ENCODE measurements around the gene NOTUM. TPM values are rescaled to one million over a fixed set of nuclear protein-coding genes. Genes with fewer than 3 reads are reported as not detected.

The NOTUM gene
- total RNA-seq, 1 donor from 2014 or later = 1.7 TPM

- H2AFZ ChIP-seq (ENCODE audit: low read depth, low read length) = no peak overlapping the region
- H4K20me1 ChIP-seq (ENCODE audit: insufficient read depth, low read length) = peaks cover 9% of the 10 kb centered on the region
- peaks cover 7% of the 10 kb centered on the region for H3K79me2 ChIP-seq (ENCODE audit: insufficient read depth, low read length)
- peaks cover 4% of the 10 kb centered on the region for H3K36me3 Mint-ChIP-seq (ENCODE audit: low read depth, unreplicated experiment)
- H3K27me3 Mint-ChIP-seq (ENCODE audit: low read depth, unreplicated experiment) = no peaks in the 10 kb centered on the region
- peaks cover 10% of the 10 kb centered on the region for H3K36me3 ChIP-seq (ENCODE audit: insufficient read depth, low read length)
- no peak overlapping the region for H3K4me2 ChIP-seq (ENCODE audit: low read length)
- H3K4me1 Mint-ChIP-seq (ENCODE audit: low read depth, unreplicated experiment) = peaks cover 7% of the 10 kb centered on the region
- peaks cover 1% of the 10 kb centered on the region for H3K9me3 Mint-ChIP-seq (ENCODE audit: unreplicated experiment)
- DNase-seq (ENCODE audit: low read depth) (no peak), FAIRE-seq (no peak)
- no peak overlapping the region for H3K27ac Mint-ChIP-seq (ENCODE audit: unreplicated experiment)
- peaks cover 7% of the 10 kb centered on the region for H3K4me1 ChIP-seq (ENCODE audit: insufficient read depth, low read length)
- no peak for TF ChIP-seq EZH2 (IDR thresholded peaks at IDR 0.05; ENCODE audit: insufficient read depth, low read length)
- no peak for TF ChIP-seq CTCF (IDR thresholded peaks at IDR 0.05; ENCODE audit: insufficient read depth, low read depth, low read length)
- H3K4me3 Mint-ChIP-seq (ENCODE audit: unreplicated experiment) = peak overlapping the region; percentile 84
- H3K9me3 ChIP-seq (ENCODE audit: insufficient read depth, low read depth, low read length) = no peaks in the 10 kb centered on the region
- no peak overlapping the region for H3K9ac ChIP-seq (ENCODE audit: low read length)
- H3K27me3 ChIP-seq (ENCODE audit: insufficient read depth, low read length) = no peaks in the 10 kb centered on the region
- no peak overlapping the region for H3K27ac ChIP-seq (ENCODE audit: low read depth, low read length)
- no peak overlapping the region for H3K4me3 ChIP-seq (ENCODE audit: insufficient read depth, low read depth, low read length)
These were observed 19.1 kb upstream of the NOTUM start for GRCh38 chr17:81980122-81980521.

GRCh38 chr17:81978524-81979298, 17.7 kb upstream of the NOTUM start:
- peak overlapping the region; percentile 63 for H3K27ac Mint-ChIP-seq (ENCODE audit: unreplicated experiment)
- Histone ChIP-seq H3K27ac (ENCODE audit: low read depth, low read length) (no peak overlapping the region), H2AFZ (ENCODE audit: low read depth, low read length) (no peak overlapping the region)

More at GRCh38 chr17:81978524-81979298, 17.7 kb upstream of the NOTUM start:
- Histone ChIP-seq H3K36me3 (ENCODE audit: insufficient read depth, low read length) (peaks cover 7% of the 10 kb centered on the region), H3K4me3 (ENCODE audit: insufficient read depth, low read depth, low read length) (no peak overlapping the region), H3K9ac (ENCODE audit: low read length) (no peak overlapping the region), H3K27me3 (ENCODE audit: insufficient read depth, low read length) (no peaks in the 10 kb centered on the region), H3K79me2 (ENCODE audit: insufficient read depth, low read length) (peaks cover 7% of the 10 kb centered on the region), H3K4me2 (ENCODE audit: low read length) (peak overlapping the region; percentile 97), H3K4me1 (ENCODE audit: insufficient read depth, low read length) (peaks cover 7% of the 10 kb centered on the region), H4K20me1 (ENCODE audit: insufficient read depth, low read length) (peaks cover 6% of the 10 kb centered on the region), H3K9me3 (ENCODE audit: insufficient read depth, low read depth, low read length) (no peaks in the 10 kb centered on the region)
- no peak for TF ChIP-seq CTCF (IDR thresholded peaks at IDR 0.05; ENCODE audit: insufficient read depth, low read depth, low read length)
- TF ChIP-seq EZH2 (IDR thresholded peaks at IDR 0.05; ENCODE audit: insufficient read depth, low read length) = no peak
- H3K4me3 Mint-ChIP-seq (ENCODE audit: unreplicated experiment) = peak overlapping the region; percentile 84
- peaks cover 3% of the 10 kb centered on the region for H3K9me3 Mint-ChIP-seq (ENCODE audit: unreplicated experiment)
- FAIRE-seq (no peak), DNase-seq (ENCODE audit: low read depth) (no peak)
- H3K4me1 Mint-ChIP-seq (ENCODE audit: low read depth, unreplicated experiment) = peaks cover 7% of the 10 kb centered on the region
- peaks cover 4% of the 10 kb centered on the region for H3K36me3 Mint-ChIP-seq (ENCODE audit: low read depth, unreplicated experiment)
- no peaks in the 10 kb centered on the region for H3K27me3 Mint-ChIP-seq (ENCODE audit: low read depth, unreplicated experiment)
